ENCODE data around the gene MAN1B1.
A peak's percentile ranks its signal among the peaks of the same experiment; 100 is the strongest.

Gene MAN1B1

DNA sequence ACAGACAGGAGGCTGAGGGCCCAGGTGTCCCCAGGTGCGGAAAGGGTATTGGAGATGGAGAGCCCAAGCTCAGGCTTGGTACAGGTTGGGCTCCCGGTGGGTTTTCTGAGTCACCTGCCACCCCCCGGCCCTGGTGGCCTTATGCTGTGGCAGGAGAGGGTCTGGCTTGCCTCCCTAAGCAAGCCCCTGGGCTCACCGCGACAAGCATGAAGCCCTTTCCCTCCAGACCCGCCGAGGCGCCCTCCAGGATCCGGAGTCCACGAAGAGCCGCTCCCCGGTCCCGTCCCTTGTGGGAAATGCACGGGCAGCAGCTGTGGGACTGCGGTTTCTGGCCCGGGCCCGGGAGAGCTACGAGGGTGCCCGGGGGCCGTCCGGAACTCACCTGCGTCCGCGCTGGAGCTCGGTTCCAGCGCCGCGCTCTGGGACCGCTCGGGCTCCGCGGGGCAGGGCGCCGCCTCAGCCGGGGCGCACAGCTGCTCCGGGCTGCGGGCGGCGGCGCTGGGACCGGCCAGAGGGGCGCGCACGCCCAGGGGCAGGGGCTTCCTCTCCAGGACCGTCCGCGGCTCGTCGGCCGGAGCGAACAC lies 17.2 kb upstream of the MAN1B1 start:
- no peak for DNase-seq

DNA sequence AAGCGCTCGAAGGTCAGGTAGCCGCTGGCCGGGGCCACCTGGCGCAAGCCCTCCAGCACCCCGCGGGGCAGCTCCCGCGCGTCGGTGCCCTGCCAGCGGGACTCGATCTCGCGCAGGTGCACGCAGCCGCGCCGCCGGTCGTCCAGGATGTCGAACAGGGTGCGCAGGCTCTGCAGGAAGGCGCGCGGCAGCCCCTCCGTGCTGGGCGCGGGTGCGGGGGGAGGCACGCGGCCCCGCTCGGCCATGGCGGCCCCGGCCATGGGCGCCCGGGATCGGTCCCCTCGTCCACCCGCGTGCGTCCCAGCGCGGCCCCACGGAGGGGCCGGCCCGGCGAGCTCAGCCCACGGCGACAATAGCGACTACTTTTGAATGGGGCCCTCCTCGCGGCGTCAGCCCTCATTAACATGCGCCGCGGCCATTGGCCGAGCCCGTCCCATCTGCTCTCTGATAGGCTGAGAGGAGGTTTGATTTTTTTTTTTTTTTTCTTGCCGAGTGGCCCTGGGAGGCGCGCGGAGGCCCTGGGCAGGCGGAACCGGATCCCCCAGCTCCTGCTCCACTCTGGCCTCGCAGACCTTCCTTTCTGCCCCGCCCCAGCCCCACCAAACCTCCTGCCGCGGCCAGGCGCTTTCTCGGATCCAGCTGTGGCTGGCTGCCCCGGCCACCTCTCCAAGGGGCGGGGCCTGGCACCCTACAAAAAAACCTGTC lies 16.4 kb upstream of the MAN1B1 start, which contains the start of gene SAPCD2:
SAPCD2 (minus strand) TSS at position 357 of the 705 bp plus-strand sequence; CDS start at position 260, 97 bp downstream.
- peak; percentile 83 for DNase-seq

DNA sequence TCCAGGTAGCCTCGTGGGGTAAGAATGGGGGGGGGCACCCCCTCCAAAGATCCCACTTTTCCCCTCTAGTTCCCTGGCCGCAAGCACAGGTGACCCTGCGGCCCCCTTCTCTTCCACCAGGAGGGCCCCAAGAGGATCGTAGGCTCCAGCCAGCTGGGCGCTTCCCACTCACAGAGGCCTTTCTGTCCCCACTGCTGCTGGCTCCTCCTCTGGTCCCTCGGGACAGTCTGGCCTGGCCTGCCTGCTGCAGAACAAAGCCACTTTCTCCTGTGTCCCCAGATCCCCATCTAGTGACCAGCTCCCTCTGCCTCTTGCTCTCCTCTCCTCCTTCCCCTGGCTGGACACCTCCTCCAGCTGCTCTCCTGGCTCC lies 15.9 kb upstream of the MAN1B1 start:
- no peak for DNase-seq

DNA sequence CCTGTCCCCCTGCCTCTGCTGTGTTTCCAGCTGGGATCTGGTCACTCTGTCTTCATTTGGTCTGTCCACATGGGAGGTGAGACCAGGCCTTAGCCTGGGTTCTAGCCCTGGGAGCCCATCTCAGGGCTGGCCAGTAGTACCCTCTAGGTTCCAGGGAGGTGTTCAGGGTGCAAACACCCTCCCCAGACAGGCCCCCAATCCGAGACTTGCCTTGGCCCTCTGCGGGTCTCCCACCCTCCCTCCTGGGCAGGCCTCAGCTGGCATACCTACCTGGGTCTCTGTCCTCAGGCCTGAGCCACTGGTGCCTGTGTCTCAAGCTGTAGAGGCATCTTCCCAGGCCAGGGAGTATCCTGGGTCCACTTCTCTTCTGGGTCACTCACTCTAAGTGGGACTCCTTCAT lies 15.5 kb upstream of the MAN1B1 start:
- no peak for DNase-seq

DNA sequence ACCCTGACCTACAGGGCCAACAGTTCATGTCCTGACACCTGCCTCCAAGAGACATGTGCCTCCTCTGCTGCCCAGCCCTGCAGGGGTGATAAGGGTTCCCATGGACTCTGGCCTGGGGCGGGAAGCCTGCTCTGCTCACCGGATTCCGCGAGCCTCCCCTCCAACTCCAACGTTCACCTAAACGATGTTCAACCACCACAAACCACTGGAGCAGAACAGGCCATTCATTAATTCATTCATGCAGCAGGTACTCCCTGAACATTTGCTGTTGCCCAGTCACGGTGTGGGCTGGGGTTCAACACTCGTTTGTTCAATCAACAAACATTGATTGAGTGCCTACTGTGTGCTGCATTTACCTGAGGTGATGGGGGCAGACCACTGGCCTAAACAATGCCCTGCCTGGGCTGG lies 12.8 kb upstream of the MAN1B1 start:
- DNase-seq, result no peak

DNA sequence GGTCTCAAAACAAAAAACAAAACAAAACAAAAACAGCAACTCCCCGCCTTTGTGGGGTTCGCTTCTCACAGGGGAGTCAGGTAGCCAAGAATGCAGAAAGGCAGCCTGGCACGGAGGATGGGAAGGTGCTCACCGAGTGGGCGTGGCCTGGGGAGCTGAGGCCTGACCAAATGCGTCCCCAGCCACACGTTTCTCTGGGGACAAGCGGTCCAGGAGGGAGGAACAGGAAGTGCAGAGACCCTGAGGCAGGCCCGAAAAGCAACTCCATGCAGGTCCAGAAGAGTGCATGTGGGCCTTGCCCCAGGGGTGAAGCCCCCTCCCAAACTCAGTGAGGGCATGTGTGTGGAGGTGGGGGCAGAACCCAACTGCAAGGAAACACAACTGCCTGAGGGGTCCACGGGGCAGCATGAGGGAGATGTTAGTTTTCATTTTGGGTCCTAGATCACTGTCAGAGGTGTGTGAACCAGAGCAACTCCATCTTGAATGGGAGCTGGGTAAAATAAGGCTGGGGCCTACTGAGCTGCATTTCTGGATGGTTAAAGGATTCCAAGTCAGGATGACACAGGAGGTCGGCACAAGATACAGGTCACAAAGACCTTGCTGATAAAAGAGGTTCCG lies 12.0 kb upstream of the MAN1B1 start:
- no peak for DNase-seq

DNA sequence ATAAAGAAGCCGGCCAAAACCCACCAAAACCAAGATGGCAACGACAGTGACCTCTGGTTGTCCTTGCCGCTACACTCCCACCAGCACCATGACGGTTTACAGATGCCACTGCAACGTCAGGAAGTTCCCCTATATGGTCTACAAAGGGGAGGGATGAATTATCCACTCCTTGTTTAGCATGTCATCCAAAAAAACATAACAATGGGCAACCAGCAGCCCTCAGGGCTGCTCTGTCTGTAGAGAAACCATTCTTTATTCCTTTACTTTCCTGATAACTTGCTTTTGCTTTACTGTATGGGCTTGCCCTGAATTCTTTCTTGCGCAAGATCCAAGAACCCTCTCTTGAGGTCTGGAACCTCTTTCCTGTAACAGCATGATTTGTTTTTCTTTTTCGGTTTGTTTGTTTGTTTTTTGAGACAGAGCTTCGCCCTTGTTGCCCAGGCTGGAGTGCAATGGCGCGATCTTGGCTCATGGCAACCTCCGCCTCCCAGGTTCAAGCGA lies 11.5 kb upstream of the MAN1B1 start:
- DNase-seq, result no peak

DNA sequence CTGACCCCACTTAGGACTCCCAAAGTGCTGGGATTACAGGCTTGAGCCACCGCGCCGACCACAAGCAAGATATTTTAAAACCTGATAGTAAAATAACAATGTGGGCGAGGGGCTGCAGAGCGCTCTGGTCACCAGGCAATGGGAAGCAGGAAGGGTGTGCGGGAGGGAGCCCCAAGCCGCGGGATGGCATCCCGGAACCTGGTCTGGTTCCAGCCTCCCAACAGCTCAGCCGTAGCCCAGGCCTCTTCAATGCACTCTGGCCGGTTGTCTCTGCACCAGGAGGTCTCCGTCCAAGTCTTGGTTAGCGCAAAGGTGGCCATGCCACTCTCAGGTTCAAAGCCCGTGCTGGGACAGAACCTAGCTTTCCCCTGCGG lies 10.2 kb upstream of the MAN1B1 start:
- DNase-seq, result no peak

DNA sequence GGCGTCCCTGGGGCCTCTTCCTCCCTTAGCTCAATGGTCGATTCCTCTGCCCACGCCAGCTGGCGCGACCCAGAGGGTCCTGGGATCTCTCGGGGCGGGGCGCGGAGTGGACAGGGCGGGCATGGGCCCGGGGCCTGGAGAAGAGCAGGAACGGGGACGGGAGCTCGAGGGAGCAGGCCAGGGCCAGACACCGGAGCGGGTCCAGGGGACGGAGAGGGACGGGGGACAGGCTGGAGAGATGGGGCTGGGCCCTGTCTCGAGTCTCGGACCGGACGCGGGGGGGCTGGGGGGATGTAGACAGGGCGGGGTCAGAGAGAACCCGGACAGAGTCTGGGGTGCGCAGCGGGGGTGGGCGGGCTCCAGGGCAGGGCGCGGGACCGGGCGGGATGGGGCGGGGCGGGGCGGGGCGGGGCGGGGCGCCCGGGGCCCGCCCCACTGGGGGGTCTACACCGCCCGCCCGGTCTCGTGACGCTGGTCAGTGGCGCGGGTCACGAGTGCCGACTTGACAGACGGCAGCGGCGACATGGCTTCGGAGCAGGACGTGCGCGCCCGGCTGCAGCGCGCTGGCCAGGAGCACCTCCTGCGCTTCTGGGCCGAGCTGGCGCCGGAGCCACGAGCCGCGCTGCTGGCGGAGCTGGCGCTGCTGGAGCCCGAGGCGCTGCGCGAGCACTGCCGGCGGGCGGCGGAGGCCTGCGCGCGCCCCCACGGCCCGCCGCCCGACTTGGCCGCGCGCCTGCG lies 9.6 kb upstream of the MAN1B1 start, which contains the start of gene UAP1L1:
UAP1L1 (plus strand) TSS at position 508 of the 738 bp plus-strand sequence; CDS start at position 524, 16 bp downstream.
- DNase-seq, result peak; percentile 66

DNA sequence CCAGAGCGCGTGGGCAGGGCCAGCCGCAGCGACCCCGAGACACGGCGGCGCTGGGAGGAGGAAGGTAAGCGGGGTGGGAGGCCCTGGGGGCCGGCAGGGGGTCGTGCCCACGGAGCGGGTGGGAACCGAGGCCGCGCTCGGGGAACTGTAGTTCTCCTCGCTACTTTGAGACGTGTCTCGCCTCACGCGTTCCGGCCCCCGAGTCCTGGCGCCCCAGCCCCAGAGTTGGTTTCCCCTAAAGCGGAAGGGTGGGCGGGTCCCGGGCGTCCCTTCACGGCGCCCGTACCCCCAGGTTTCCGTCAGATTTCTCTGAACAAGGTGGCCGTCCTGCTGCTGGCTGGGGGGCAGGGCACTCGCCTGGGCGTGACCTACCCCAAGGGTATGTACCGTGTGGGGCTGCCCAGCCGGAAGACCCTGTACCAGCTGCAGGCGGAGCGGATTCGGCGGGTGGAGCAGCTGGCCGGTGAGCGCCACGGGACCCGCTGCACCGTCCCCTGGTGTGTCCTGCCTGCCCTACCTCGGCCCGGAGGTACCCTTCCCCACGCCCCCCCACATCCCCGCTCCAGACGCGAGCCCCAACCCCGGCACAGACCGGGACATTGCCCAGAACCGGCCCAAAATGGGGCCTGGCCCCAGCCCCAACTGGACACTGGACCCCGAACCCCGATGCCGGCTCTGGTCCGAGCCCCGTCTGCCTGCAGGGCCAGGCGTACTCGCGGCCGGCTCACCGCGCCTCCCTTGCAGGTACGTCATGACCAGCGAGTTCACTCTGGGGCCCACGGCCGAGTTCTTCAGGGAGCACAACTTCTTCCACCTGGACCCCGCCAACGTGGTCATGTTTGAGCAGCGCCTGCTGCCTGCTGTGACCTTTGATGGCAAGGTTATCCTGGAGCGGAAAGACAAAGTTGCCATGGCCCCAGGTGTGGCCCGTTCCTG lies 8.8 kb upstream of the MAN1B1 start:
- DNase-seq, result peak; percentile 50

DNA sequence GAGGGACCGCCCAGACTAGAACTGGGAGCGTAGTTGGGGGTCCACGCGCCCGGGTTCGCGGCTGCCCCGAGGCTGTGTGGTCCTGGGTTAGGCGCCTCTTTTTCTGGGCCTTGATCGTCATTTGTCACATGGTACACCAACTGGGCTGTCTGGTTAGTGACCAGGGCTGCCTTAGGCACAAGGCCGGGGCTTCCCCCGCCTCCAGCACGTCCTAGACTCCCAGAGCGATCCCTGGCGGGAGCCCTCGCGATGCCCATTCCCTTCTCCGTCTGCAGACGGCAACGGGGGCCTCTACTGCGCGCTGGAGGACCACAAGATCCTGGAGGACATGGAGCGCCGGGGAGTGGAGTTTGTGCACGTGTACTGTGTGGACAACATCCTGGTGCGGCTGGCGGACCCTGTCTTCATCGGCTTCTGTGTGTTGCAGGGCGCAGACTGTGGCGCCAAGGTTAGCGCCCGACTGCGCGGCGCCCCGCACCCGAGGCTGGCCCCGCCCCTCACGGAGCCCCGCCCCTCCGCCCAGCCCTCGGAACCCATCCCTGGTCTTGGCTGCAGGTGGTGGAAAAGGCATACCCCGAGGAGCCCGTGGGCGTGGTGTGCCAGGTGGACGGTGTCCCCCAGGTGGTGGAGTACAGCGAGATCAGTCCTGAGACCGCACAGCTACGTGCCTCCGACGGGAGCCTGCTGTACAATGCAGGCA lies 7.9 kb upstream of the MAN1B1 start:
- no peak for DNase-seq

DNA sequence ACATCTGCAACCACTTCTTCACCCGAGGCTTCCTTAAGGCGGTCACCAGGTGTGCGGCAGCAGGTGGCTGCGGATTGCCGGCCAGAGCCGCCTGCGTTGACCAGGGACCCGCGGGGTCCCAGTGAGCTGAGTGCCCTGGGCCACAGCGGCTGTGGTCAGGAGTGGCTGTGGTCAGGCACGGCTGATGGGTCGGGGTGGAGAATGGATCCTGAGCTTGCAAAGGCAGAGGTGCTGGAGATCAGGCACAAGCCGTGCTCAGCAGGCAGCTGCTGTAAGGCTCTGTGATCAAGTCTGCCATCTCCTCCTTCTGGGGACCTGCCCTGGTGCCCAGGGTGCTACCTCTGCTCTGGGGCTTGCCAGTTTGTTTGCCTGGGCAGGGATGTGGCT lies 7.4 kb upstream of the MAN1B1 start:
- DNase-seq, result no peak

DNA sequence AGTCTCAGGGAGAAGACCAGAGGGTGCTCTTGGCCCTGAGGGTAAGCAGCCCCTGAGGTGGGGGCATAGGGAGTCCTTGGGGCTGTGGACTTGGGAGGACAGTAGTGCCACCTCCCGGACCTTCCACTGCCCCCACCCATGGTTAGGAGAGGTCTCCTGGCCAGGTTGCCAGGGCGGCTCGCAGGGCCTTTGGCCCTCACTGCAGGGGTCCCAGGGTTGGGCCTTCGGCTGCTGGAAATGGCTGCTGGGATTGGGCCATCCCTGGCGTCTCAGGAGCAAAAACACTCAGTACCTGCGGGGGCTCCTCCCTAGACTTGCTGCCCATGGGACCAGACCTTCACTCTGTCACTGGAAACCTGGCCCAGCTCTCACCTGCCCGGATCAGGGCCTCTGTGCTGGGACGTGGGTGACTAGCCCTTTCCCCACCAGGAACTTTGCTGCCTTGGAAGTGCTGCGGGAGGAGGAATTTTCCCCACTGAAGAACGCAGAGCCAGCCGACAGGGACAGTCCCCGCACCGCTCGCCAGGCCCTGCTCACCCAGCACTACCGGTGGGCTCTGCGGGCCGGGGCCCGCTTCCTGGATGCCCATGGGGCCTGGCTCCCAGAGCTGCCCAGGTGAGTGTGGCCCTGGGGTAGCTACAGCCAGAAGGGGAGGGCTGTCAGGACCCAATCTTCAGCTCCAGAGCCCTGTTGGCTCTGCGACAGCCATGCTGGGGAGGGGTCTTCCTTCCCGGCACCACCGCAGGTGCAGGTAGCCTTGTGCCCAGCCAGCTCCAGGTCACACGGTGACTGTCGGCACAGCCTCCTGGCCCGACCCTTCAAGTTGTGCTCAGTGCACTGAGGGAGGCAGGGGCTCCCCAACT lies 6.3 kb upstream of the MAN1B1 start:
- no peak for DNase-seq

DNA sequence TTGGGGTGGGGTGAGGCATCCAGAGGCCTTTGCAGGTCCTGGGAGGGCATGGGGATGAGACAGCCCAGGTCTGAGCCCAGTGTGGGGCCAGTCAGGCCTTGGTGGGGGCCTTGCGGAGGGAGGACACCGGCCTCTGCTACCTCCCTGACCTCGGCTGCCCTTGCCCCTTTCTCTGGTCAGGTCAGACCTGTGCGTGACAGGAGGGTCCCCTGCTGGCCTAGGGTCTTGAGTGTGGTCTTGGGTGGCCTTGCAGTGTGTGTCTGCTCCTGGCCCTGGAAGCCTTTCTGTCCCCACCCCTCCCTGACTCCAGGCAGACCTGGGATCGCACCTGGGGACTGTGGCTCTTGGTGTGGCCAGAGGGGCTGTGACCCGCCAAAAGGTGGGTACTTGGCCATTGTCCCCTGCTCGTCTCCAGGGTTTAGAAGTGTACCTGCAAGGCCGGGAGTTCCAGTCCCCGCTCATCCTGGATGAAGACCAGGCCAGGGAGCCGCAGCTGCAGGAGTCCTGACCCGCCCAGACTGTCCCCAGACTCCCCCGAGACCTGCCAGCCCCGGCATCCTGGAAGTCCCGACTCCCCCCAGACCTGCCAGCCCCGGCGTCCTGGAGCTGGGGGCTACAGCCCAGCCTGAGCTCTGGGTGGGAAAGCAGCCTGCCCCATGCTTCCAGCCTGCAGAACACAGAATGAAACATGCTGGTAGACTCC lies 4.4 kb upstream of the MAN1B1 start:
- DNase-seq, result no peak

DNA sequence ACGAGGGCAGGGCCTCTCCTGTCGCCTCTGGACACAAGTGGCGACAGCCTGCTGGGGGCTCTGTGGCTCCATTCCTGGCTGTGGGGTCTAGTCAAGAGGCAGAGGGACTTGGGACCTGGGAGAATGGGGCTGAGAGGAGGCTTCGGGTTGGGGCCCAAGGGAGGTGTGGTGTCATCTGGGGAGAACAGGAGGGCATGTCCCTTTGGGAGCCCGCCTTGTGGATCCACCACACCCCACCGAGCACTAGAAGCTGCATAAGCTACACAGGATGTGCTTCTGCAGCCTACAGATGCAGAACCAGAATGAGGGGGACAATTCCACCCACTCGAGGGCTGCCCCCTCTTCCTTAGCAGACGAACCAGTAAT lies 3.9 kb upstream of the MAN1B1 start:
- no peak for DNase-seq

DNA sequence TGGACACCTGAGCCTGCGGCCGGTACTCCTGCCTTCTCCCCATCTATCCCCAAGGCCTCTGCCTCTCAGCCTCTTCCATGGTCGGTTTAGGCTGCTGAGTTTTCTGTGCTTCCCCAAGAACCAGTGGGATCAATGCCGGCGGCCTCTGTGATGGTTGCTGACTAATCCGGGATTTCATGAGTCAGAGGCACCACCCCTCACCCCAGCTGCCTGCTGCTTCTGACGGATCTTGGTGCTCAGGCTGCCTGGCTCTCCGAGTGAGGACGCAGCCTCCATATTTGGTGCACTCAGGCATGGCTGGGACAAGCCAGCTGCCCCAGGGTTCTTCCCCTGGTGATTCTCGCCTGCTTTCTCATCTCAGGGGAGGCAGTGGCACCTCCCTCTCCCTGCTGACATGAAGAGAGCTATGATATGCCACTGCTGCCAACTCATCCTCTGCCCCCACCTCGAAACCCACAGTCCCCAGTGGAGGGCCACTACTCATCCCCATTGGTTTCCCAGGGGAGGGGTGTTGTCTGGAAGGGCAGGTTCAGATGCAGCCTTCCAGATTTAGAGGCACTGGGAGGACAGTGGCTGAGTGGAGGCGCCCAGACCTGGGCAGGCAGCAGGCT lies 3.3 kb upstream of the MAN1B1 start:
- no peak for DNase-seq

DNA sequence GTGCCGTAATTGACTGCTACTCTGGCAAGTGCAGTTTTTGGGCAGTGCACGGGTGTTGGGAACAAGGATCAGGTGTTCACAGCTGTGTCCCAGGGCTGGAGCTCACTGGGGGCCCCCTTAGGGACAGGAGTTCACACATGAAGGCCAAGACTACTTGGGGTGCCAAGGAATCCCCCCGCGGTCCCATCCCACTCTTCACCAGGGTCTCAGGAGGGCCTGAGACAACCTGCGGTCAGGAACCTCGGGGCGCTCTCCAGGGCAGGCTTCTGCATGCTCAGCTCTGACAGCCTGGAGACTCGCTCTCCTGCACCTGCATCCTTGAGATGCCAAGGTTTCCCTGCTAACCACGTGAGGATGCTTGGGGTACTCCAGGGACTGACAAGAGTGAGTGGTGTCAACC lies 2.3 kb upstream of the MAN1B1 start:
- DNase-seq, result no peak

DNA sequence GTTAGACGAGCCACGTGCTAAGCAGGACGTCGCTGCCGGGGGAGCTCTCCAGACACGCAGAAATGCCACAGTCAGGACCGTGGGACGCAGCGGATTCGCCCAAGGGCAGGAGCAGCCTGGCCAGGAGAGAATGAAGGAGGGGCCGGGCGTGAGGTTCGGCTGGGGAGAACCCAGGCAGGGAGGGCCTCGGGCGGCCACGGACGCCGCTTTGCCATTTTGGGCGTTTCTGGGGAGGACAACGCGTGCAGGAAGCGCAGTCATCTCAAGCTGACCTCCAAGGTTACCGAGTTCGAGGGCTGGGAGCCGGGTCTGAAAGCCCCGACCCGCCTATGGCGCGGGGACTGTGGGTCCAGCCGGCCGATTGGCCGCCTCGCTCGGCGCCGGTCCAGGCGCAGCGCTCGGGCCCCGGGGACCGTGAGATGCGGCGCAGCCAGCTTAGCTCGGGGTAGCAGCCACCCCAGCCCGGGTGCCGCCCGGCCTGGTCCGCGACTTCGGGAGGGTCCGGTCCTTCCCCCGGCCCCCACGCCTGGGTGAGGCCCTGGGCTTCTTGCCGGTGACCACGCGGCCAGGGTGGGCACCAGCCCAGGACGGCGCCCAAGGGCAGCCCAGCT lies 760 bp upstream of the MAN1B1 start:
- no peak for DNase-seq

DNA sequence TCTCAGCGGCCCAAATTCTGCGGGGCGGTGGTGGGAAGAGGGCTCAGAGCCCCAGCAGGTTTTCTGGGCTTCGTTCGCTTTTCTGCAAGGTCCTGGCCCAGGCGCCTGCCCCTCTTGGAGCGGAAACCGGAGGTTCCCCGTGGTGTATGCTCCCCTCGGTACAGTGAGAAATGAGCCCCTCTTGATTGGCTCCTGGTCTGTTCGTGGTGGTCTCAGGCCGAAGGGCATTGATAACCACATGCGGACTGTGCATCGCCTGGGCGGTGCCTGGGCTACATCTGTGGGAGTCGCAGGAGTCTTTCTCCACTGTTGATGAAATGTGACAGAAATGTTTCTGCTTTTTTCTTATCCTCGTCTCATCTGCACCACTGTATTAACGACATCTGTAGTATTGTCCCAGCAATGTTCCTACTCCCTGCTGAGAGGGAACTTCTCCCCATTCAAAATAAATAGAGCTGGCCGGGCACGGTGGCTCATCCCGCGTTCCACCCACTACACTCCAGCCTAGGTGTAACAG lies 682 bp downstream of the MAN1B1 start:
- no peak for DNase-seq
